HG02885 (cell line): ENCODE data around the gene FOXL2NB.
A peak's percentile ranks its signal among the peaks of the same experiment; 100 is the strongest.

Experiments
- ATAC-seq: cut with Tn5 transposase; IDR thresholded peaks from one replicate; pipeline ENCODE4 v1.9.1; 2021; ENCODE audit warnings: mild to moderate bottlenecking; ENCODE audit not compliant: unreplicated experiment, poor library complexity

The FOXL2NB gene

DNA sequence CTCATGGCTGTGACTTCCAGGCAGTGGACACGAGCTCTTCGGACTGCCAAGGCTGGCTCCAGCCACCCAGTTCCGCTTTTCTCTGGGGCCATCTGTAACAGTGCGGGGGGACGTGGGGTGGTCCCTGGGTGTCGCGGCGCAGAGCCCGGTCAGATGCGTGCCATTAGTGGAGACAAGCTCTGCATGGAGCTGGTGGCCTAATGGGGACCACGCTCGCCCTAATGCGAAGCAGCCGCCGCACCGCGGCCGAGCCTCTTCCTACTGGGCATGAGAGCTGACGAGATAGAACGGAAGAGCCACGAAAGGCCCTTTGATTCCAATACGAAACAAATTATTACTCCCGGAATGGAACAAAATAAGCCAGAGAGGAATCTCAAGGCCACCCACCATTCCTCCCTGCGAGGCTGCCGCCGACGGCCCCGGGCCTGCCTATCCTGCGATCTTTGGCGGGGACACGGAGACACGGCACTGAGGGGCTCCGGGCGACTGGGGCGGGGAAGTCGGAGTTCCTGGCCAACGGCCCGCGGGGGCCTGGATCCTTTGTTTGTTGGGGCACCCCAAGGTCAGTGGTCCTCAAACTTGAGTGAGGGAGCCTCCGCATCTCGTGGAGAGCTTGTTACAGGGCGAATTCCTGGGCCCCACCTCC, 18.2 kb upstream of the FOXL2NB start:
- no peak for ATAC-seq

DNA sequence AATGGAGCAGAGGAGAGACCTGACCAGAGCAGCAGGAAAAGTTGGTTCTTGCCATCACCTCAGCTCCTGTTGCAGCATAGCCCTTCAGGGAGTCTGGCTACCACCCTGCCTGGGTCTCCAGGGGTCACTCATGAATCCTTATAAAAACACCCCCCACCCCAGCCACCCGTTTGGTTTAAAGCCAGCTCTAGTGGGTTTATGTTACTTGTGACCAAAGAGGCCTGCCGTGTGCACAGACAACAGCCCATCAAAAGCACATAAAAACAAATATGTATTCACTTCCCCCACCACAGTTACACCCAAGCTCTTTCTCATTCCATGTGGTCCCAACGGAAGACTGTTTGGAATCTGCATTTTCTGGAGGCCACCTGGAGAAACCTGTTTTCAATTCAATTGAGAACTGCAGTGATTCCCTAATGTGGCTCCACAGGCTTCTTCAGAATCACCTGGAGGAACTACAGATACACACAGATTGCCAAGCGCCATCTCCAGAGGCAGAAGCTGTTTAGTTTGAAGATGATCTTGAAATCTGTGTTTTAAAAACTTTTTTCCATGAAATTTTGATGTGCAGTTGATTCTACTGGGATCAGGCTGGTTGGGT, 13.8 kb upstream of the FOXL2NB start:
- no peak for ATAC-seq

DNA sequence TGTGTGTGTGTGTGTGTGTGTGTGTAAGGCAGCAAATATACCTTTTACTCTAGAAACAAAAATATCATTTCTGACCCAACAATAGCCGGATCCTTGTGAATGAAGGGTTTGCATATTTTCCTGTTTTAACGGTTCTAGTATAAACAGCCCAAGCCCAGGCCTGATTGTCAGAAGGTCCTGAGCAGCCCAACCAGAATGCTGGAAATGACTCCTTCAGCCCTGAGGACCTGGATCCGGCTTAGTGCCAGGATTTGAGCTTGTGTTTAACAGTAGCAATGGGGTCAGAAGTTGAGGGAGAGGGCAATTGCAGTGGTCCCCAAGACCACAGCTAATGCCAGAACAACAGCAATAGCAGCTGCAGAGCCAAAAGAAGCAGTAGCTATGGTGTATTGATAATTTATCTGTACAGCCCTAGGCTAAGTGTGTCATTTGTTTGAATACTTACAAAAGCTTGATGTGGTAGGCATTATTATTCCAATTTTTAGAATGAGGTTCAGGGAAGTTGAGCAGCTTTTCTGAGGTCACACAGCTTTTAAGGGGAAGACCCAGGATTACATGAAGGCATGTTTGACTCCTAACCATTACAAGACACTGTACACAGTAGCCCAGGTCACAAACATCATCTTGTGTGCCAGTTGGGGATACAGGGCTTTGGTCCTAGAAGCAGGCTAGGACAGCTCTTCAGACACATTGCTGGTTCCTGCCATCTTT, 12.9 kb upstream of the FOXL2NB start:
- ATAC-seq: no peak

DNA sequence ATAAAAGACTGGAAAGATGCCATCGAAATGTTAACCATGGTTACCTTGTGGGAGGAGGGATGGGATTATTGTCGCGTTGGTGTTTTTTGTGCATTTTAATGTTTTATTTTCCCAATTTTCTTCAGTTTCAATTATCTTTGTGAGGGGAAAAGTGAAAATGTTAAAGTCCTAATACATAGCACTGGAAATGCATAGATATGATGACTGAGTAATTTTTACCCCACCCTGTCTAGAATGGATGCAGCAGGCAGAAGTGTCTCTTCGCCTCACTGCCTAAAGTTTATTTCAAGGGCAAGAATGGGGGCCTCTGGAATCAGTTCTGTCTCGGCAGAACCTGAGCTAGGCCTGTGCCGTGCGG, 11.5 kb upstream of the FOXL2NB start:
- no peak for ATAC-seq

DNA sequence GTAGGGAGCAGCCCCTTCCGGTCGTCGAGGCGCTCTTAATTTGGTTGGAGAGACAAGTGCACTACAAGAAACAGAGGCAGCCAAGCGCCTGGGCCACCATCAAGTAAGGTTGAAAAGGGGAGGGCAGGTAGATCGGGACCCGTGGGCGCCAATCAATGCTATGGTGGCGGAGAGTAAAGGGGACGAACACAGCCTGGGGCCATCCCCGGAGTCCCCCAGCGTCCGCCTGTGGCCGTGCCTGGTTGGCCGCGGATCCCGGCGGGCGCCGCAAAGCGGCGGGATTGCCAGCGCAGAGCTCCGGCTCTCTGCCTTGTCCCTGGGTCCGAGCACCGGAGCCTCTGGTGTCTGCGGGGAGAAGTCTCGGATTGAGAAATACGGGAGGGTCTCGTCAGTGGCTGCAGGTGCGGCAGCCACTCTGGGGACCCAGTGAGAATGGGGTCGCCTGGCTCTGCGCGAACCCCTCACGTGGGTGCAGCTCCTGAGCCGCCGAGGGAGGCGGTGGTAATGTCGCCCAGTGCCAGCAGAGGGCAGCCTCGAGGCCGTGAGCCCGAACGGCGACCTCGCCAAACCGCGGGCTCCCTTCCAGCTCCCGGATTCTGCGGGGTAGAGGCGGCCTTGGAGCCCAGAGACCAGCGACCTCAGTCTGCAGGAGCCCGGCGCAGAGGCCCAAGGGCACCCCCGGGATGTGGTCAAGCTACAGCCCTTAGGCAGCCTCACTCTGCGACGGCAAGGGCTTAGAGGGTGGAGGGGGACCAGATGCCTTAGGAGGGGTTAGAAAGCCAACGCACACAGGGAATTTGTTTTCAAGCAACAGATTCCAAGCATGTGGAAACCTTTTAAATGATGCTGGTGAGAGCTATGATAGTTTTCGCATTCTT, 10.9 kb upstream of the FOXL2NB start:
- ATAC-seq: peak; percentile 82

DNA sequence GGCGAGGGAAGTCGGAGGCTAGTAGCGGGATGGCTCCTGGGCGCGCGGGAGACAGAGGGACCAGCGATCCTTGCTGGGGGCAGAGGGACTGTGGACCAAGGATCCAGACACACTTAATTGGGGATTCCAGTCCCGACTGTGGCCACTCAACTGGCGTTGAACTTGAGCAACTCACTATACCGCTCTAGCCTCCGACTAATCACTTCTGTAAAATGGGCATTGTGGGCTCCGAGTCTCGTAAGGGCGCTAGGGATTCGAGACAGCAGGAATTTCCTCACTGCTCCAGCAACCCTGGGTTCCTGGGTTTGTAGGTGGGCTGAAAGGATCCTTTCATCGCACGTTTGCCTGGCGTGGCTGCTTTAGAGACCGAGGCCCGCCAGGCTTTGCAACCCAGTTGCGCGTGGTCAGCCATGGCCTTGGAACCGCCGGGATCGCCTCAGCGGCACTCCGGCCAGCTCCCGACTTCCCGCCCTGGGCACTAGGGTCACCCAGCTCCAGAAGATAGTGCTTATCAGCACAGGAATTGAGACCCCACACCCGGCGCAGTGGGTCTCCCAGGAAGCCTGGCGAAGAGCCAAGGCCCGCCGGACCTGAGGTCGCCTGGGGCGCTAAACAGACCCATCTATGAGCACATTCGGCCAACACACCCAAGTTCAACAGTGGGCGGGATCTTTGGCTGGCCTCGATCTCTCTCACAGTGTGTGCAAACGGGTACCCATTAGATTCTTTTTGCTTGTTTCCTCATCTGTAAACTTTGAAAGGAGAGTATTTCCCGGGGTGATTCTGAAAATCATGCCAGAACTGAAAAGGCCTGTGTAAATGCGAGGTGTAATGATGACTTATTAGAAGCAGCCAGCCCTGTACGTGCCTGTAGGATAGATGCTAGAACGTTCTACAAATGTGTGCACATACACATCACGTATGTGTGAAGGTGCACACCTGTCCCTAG, 10.0 kb upstream of the FOXL2NB start:
- no peak for ATAC-seq

DNA sequence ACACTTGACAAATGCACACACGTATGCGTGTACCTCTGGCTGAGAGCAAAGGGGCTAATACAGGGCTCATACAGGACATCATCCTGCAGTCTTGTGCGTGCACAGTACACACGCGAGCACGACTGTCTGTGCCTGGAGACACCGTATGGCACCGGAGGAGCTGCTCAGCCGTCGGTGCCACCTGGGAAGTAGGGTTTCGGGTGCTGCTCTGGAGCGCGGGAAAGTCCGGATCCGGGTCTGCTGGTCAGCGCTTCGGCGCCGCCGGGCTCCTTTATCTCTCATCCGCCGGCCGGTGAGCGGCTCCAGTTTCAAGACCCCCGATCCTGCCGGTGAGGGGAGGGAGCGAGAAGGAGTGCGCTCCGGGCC, 9.3 kb upstream of the FOXL2NB start:
- ATAC-seq: no peak

DNA sequence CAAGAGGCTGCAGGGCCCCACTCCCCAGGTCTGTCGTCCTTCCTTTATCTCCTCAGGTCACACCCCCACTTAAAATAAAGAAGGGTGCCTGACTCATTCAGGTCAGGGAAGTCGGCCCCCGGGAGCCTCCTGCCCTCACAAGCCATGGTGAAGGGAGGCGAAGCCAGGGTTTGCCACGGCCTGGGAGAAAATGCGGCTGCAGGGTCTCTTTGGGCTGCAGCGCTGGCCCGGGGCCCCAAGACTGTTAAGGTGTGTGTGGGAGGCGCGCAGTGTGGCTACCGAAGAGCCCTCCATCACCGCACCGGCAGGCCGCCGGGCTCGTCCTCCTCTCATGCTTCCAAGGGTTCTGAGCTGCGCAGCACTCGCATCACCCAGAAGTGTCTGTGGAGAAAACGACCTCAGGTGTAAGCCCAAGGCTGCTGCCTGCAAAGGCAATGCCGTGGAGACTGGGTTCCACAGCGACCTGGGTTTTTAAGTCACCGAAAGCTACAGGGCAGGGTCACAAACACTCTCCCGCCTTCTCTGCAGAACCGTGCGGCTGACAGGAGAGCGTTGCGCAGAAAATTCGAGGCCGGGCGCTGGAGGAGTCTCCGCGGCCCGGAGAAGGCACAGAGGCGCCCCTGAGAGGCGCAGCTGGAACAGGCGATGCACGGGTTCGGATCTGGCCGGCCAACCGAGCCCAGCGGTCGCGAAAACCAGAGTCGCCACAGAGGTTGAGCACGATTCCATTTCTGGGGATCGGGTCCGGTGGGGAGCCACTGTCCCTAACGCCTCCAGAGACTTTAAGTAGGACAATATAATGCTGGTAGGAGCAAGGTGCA, 8.8 kb upstream of the FOXL2NB start:
- no peak for ATAC-seq

DNA sequence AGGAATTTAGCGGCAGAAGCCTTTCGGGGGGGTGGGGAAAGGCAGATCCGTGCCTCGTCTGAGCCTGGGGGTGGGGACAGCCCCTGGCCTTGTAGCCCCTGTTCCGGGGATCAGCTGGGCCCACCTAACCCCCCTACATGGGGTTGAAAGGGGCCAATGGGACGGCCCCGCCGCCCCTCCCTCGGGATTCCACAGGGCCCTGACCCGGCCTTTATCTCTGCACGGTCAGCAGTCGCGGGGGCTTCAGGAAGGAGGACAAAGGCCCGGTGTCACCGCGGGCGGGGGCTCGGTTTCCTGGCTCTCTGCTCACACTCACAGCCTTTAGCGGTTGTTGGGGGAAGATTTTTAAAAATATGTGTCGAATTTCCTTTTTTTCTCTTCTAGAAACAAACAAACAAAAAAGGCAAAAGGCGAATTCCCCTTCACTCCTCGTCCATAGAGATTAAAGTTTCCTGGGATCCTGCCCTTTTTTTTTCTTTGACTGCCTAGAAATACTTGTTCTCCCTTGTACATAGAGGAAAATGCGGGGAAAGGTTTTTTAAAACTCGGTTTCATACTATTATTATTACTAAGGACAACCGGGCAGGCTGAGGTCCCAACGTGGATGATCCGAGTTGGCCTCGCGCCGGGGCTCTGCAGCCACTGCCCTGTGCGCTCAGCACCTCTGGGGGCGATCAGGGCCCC, 8.0 kb upstream of the FOXL2NB start:
- ATAC-seq: no peak

DNA sequence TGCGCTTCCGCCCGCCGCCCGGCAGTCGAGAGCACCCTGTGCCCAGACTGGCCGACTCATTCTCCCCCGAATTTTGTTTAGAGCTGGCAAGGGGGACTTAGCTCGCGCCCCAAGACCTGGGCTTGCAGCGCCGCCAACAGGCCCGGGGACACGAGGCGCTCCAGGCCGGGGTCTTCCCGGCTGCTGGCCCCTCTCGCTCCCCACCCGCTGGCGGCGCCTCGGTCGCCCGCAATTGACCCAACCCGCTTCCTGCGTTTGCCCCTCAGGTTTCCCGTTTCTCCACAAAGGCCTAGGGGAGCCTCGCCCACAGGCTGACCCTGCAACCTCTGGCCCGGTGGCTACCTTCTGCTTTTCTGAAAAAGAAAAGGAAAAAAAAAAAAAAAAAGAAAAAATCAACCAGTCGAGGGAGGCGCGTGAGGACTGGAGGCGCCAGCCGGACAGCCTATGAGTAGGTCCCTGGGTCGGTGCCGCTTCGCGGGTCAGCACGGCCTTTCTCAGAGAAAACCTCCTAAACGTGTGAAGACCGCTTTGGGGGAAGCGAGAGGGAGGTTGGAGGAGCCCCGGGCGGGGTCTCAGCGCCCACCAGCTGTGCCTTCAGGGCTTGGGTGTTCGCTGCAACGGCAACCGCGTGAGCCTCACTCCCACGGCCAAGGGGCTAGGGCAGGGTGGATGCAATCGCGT, 7.3 kb upstream of the FOXL2NB start:
- ATAC-seq: no peak

DNA sequence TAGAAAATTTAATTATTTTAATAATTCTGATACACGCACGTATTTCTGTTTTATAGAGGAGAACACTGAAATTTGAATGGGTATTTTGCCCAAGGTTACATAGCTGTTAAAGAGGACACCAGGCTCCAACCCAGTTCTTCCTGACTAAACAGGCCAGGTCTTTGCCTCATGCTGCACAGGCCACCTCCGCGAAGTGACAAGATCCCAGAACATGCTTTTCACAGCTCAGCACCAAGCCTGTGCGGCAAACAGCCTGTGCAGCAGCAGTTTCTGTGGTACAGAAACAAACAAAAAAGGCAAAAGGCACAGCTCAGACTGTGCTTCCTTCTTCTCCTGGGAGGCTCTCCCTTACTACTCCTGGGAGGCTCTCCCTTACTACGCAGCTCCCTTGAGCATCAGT, 6.6 kb upstream of the FOXL2NB start:
- ATAC-seq: no peak

DNA sequence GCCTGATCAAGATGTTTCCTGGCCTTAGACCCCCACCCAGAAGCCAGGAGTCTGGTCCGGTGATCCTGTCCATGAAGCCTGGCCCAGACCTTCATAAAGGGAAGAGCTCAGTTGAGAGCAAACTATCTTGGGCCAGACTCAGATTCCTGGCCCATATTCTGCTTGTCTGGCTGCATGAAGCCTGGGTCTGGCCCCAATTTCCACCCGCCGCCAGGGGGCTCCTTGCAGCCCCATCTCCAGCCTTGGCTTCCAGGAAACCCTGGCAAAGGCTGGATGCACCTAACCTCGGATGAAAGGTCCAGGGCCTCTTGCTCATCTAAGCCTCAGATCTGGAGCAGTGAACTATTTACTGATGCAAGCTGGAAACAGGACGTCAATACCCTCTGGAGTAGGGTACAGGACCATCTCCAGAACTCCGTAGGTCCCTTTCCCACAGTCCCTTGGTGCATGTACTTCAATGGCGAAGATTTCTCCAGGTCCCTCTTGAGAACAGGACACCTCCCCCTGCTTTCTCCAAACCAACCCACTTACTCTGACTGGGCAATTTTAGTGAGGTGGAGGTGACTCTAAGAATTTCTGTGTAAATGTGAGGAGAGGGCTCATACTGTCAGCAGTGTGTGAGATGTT, 5.6 kb upstream of the FOXL2NB start:
- ATAC-seq: no peak

DNA sequence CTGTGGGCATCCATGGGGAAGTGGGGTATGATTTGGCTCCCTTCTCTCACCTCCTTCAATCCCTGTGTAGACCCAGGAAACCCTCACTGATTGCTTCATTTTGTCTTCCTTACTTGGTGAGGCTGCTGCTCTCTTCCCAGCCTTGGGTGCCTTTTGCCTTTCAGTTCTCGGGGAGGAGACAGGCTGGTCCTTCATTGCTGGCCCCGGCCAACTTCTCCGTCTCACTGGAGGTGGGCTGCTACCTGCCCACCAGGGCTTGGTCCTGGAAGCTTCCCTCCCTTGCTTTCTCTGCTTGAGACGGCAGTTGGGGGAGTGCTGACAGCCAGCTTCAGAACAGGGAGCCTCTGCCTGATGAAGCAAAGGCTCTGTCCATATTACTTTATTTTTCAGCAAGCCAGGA, 4.7 kb upstream of the FOXL2NB start:
- no peak for ATAC-seq

DNA sequence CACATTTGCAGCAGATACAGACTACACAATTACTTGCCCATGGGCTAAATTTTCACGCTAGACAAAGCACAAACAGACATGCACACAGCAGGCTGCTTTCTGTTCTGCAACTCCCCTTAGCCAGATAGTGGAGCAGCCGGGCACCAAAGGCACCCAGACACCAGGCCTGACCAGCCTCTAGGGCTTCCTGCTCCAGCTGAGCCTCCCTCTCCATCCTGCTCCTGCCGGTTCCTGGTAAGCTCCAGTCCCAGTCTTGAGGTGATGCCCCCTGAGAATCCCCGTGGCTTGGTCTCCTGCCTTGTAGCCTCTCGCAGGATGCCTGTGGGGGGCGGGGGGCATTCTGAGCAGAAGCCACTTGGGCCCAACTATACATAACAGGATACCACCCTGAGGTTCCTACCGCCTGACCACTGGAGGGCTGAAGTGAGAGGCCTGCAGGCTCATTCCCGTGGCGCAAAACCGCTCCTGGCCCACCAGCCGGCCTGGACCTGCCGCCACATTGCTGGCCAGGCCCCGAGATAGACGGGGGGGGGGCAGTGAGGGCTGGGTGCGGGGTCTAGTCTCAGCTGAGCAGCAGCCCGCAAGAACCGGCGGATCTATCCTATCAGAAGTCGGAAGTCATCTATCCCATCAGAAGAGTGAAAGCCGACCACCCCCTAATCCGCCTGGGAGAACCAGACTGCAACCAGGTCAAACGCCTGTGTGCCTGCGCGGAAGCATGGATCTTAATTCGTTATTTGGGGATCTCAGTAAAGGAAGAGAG, 4.0 kb upstream of the FOXL2NB start:
- no peak for ATAC-seq

DNA sequence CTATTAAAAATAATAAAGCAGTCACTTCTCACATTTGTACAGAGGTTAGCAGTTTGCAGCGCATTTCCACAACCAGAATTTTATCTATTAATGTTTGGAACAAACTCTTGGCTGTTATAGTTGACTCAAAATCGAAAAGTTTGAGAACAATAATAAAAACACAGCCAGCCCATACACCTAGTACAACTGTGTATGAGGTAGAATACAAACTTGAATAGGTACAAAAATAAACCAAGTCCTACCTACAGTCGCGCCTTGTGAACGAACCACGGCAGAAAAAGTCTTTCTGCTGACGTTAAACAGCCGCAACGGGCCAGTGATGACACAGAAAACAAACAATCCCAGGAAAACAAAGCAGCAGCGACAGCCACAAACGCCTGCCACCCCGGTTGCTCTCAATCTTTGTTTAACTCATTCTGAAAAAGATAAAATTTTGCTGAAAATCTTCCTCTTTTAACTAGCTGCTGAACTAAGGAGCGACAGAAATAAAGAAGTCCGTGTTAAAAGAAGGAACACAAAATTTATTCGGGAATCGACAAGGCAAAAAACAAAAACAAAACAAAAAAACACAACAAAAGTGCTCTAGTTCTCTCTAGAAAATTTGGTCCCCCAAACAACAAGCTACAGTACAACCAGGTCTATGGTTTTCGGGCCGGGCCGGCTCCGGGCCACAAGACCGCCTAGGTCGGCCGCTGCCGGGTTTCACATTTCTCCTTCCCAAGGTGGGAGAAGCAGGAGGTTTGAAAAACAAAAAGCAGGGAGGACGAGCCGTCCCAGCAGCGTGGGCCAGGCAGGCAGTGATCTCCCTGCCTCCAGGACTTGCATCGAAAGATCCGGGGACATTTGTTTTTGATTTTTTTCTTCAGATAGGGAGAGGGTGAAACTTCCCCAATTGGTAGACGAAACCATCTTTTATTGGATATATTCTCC, 3.0 kb upstream of the FOXL2NB start:
- ATAC-seq: no peak

DNA sequence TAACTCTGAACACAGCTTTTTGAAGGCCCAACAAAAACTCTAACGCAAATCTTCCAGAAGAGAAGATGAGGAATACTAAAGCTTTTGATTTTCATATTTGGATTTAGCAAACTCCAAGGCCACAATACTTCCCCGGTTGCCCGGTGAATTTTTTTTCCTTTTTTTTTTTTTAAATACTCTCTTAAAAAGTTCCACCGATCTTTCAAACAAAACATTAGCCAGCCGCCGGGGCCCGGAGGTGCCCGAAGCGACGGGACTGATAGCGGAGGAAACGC, 2.4 kb upstream of the FOXL2NB start:
- no peak for ATAC-seq
